Measurements from ENCODE around the gene HAUS8. TPM values are rescaled to one million over a fixed set of nuclear protein-coding genes. Genes with fewer than 3 reads are reported as not detected.

Gene HAUS8
- total RNA-seq, 1 donor from 2014 or later = 8.1 TPM

DNA sequence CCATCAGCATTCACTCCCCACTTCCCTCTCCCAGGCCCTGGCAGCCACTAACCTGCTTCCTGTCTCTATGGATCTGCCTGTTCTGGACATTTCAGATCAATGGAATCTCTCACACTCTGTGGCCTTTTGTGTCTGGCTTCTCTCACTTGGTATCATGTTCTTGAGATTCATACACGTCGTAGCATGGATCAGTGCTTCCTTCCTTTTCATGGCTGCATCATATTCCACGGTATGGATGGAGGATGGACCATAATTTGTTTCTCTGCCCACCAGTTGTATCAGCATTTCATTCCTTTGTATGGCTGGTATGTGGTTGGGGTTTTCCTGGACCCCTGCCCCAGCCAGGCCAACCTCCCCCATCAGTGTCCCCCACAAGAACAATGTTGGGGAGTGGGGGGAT is 36.5 kb upstream of the HAUS8 start:
- no peaks in the 10 kb centered on the region for H3K9me3 ChIP-seq
- intact Hi-C loops (cut with DNase I) = no loop called here
- no peak overlapping the region for H3K27ac ChIP-seq
- no peaks in the 10 kb centered on the region for H3K27me3 ChIP-seq
- DNase-seq (no peak), ATAC-seq (no peak)
- peaks cover 13% of the 10 kb centered on the region for H3K36me3 ChIP-seq
- no peak overlapping the region for H3K4me3 ChIP-seq
- TF ChIP-seq CTCF (IDR thresholded peaks at IDR 0.05) = no peak
- peaks cover 22% of the 10 kb centered on the region for H3K4me1 ChIP-seq

- peak overlapping the region; percentile 25 for H3K27ac ChIP-seq
These were observed 35.3 kb upstream of the HAUS8 start for GRCh38 chr19:17110599-17110966.

DNA sequence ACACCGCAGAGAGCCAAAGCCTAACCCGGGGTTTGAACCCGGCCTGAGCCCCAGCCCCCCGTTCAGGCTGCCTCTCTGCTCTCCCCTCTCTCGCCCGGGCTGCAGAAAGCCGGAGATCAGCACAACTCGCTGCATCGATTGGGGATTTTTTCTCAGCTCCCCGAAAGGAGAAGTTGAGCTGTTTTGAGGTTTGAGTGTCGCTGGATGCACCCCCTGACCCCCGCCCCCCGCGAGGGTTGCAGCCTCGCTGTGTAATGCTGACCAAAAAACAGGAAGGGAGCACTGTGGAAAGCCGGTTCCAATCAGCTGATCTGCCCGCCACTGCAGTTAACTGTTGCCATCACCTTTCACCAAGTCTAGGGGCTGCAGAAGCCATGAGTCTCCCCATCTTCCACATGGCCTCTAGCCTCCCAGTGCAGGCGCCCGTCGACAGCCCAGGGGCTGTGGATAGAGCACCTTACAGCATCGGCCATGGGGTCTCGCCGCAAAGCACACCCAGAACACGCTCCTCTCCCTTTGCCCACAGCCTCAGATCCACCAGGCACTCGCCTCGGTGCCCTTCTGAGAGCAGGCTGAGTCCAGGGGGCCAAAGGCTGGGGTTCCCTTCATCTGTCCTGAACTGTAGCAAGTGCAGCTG is 34.8 kb upstream of the HAUS8 start:
- Histone ChIP-seq H3K36me3 (peaks cover 25% of the 10 kb centered on the region), H3K4me3 (no peak overlapping the region), H3K27ac (peak overlapping the region; percentile 25), H3K27me3 (no peaks in the 10 kb centered on the region), H3K4me1 (peaks cover 22% of the 10 kb centered on the region), H3K9me3 (no peaks in the 10 kb centered on the region)
- ATAC-seq (peak; percentile 79), DNase-seq (peak; percentile 90)
- intact Hi-C loops (cut with DNase I) = no loop called here
- TF ChIP-seq CTCF (IDR thresholded peaks at IDR 0.05) = no peak

More at GRCh38 chr19:17110599-17110966, 35.3 kb upstream of the HAUS8 start:
- Histone ChIP-seq H3K4me3 (no peak overlapping the region), H3K36me3 (peaks cover 20% of the 10 kb centered on the region), H3K27me3 (no peaks in the 10 kb centered on the region), H3K9me3 (no peaks in the 10 kb centered on the region), H3K4me1 (peaks cover 22% of the 10 kb centered on the region)
- DNase-seq (no peak), ATAC-seq (no peak)
- intact Hi-C loops (cut with DNase I) = no loop called here
- no peak for TF ChIP-seq CTCF (IDR thresholded peaks at IDR 0.05)

DNA sequence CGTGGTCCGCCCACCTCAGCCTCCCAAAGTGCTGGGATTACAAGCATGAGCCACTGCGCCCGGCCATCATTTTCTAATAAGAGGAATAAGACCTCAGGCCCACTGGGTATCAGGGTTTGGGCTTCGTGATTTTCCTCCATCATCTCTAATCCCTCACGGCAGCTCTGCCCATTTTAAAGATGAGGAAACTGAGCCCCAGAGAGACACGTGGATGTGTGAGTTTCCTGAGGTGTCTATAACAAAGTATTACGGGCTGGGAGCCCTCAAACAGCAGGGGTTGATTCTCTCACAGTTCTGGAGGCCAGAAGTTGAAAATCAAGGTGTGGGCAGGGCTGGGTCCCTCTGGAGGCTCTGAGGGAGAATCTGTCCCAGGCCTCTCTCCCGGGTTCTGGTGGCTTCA is 34.0 kb upstream of the HAUS8 start:
- Histone ChIP-seq H3K4me3 (no peak overlapping the region), H3K9me3 (no peaks in the 10 kb centered on the region), H3K27me3 (no peaks in the 10 kb centered on the region), H3K4me1 (peaks cover 25% of the 10 kb centered on the region), H3K27ac (peak overlapping the region; percentile 25), H3K36me3 (peaks cover 28% of the 10 kb centered on the region)
- DNase-seq (no peak), ATAC-seq (no peak)
- intact Hi-C loops (cut with DNase I) = no loop called here
- no peak for TF ChIP-seq CTCF (IDR thresholded peaks at IDR 0.05)

DNA sequence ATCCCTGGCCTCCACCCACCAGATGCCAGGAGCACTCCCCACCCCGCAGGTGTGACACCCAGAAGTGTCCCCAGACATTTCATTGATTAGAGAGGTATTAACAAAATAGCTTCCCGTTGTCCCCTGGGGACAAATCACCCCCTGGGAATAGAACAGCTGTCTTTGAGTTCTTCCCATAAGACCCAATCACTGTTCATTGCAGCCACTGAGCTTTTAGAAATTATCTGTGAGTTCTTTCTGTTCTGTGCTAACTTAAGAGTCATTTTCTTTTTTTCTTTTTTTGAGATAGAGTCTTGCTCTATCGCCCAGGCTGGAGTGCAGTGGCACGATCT is 33.2 kb upstream of the HAUS8 start:
- H3K4me1 ChIP-seq = peaks cover 25% of the 10 kb centered on the region
- intact Hi-C loops (cut with DNase I) = no loop called here
- no peaks in the 10 kb centered on the region for H3K9me3 ChIP-seq
- peak overlapping the region; percentile 65 for H3K27ac ChIP-seq
- DNase-seq = no peak
- ATAC-seq = no peak
- no peaks in the 10 kb centered on the region for H3K27me3 ChIP-seq
- TF ChIP-seq CTCF (IDR thresholded peaks at IDR 0.05) = no peak
- H3K36me3 ChIP-seq = peaks cover 30% of the 10 kb centered on the region
- no peak overlapping the region for H3K4me3 ChIP-seq
